Thyroid gland (tissue), 4 donors: ENCODE measurements around the gene EZR. TPM values are rescaled to one million over a fixed set of nuclear protein-coding genes. Genes with fewer than 3 reads are reported as not detected.
A peak's percentile ranks its signal among the peaks of the same experiment; 100 is the strongest.

ENCODE experiments used
- DNase-seq, 2 donors: peaks; one replicate each; pipeline ENCODE4 v3.0.0-alpha.2; 2019
- H3K27ac ChIP-seq, 3 donors: fragments of 200-600 bp; sonication (generic); 1 replicate in 2 of 3; 2 replicates in 1 of 3; pipeline ENCODE4 v1.5.1; 2016 to 2019; ENCODE audit warnings: mild to moderate bottlenecking in 1 of 3, moderate library complexity in 1 of 3
- H3K27me3 ChIP-seq: fragments of 200-600 bp; sonication (generic); one replicate; pipeline ENCODE4 v1.5.1; 2019
- H3K36me3 ChIP-seq, 2 donors: fragments of 200-600 bp; sonication (generic); one replicate each; pipeline ENCODE4 v1.5.1; 2016 to 2019
- H3K4me1 ChIP-seq, 2 donors: fragments of 200-600 bp; sonication (generic); one replicate each; pipeline ENCODE4 v1.5.1; 2017 to 2019
- H3K4me3 ChIP-seq, 3 donors: fragments of 200-600 bp; sonication (generic); replicated peaks in 1 of 3; 1 replicate in 2 of 3; 2 replicates in 1 of 3; pipeline ENCODE4 v1.5.1; 2016; ENCODE audit warnings: mild to moderate bottlenecking in 1 of 3
- H3K9me3 ChIP-seq: fragments of 200-600 bp; sonication (generic); one replicate; pipeline ENCODE4 v1.5.1; 2017
- POLR2A ChIP-seq, 2 donors: fragments of 450-650 bp; IDR thresholded peaks; one replicate each; pipeline ENCODE4 v1.6.1; 2017; ENCODE audit warnings: antibody characterized with exemption in 2 of 2, mild to moderate bottlenecking in 2 of 2, moderate library complexity in 1 of 2
- WGBS, 2 donors: methylation state at CpG; one replicate each; pipeline ENCODE4 v1.1.5; 2017; 5-methylcytosine and 5-hydroxymethylcytosine counted together
- intact Hi-C: fragments of 100-400 bp; cut with DNase I; formaldehyde crosslinking; loops from one replicate; pipeline ENCODE4 v1.15.1; 2023
- total RNA-seq, 4 donors: library from RNA; depleted of rRNA; stranded (reverse); fragments of >200 nt; gene quantifications; one replicate each; pipeline ENCODE4 v1.2.3, GENCODE V29; 2016
- TF ChIP-seq, protein P1 (sequence below), 6 experiments: fragments of 200-600 bp in 3 of 6; fragments of 450-650 bp in 3 of 6; sonication (generic) in 3 of 6; IDR thresholded peaks; one replicate each; pipeline ENCODE4 v1.5.1; 2016 to 2019; ENCODE audit warnings: antibody characterized with exemption in 6 of 6, mild to moderate bottlenecking in 2 of 6, inconsistent platforms in 1 of 6, moderate library complexity in 1 of 6

The EZR gene
- total RNA-seq, 4 donors from 2014 or later = 221 to 412 (median 339) TPM

DNA sequence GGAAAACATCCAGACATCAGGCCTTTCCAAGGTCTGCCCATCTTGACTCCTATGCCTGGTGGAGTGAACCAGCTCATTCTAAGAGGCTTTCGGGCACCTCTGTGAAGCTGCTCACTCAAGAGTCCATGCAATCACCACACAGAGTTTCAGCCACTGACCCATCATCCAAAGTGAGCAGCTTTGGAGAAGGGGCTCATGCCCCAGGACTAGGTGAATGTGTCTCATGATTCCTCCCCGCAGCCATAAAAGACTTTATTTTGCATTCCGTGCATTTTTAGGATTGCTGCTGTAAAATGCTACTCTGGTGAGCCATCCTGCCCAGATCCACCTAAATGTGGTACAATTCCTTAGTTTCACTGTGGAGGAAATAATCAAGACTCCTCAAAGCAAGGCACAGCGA is 44.5 kb upstream of the EZR start:
- Histone ChIP-seq H3K27ac (no peak overlapping the region), H3K36me3 (no peaks in the 10 kb centered on the region), H3K4me1 (peaks cover 27 to 29% of the 10 kb centered on the region in 2 donors), H3K4me3 (no peak overlapping the region), H3K27me3 (no peaks in the 10 kb centered on the region), H3K9me3 (no peaks in the 10 kb centered on the region)
- WGBS, 2 donors = 72 to 81% methylated on average over 4 of the region's 4 CpGs
- intact Hi-C loops = loop anchor here (10.0 kb wide), 1 partner anchor 159 kb away; no protein-coding TSS in a partner anchor
- TF ChIP-seq, protein P1, sequence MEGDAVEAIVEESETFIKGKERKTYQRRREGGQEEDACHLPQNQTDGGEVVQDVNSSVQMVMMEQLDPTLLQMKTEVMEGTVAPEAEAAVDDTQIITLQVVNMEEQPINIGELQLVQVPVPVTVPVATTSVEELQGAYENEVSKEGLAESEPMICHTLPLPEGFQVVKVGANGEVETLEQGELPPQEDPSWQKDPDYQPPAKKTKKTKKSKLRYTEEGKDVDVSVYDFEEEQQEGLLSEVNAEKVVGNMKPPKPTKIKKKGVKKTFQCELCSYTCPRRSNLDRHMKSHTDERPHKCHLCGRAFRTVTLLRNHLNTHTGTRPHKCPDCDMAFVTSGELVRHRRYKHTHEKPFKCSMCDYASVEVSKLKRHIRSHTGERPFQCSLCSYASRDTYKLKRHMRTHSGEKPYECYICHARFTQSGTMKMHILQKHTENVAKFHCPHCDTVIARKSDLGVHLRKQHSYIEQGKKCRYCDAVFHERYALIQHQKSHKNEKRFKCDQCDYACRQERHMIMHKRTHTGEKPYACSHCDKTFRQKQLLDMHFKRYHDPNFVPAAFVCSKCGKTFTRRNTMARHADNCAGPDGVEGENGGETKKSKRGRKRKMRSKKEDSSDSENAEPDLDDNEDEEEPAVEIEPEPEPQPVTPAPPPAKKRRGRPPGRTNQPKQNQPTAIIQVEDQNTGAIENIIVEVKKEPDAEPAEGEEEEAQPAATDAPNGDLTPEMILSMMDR (IDR thresholded peaks at IDR 0.05) = no peak
- no peak for TF ChIP-seq POLR2A (IDR thresholded peaks at IDR 0.05)
- DNase-seq = peak; percentile 33 to 42

- no peaks in the 10 kb centered on the region for H3K27me3 ChIP-seq
- no peaks in the 10 kb centered on the region for H3K36me3 ChIP-seq
- TF ChIP-seq POLR2A (IDR thresholded peaks at IDR 0.05) = no peak
- TF ChIP-seq, protein P1 (IDR thresholded peaks at IDR 0.05) = no peak
- H3K27ac ChIP-seq = no peak overlapping the region
- peaks cover 26 to 27% of the 10 kb centered on the region in 2 donors for H3K4me1 ChIP-seq
- no peaks in the 10 kb centered on the region for H3K9me3 ChIP-seq
- DNase-seq = no peak
- no peak overlapping the region for H3K4me3 ChIP-seq
- intact Hi-C loops = loop anchor here (10.0 kb wide), 1 partner anchor 157 kb away; no protein-coding TSS in a partner anchor
- 84 to 92% methylated on average over 4 of the region's 4 CpGs for WGBS, 2 donors
These were observed 42.7 kb upstream of the EZR start for GRCh38 chr6:158861686-158862381.

GRCh38 chr6:158860279-158860865 is 41.2 kb upstream of the EZR start:
- WGBS, 2 donors = 93 to 96% methylated on average over 6 of the region's 6 CpGs
- Histone ChIP-seq H3K4me1 (peaks cover 18 to 23% of the 10 kb centered on the region in 2 donors), H3K27ac (no peak overlapping the region), H3K9me3 (no peaks in the 10 kb centered on the region), H3K27me3 (no peaks in the 10 kb centered on the region), H3K36me3 (no peaks in the 10 kb centered on the region), H3K4me3 (no peak overlapping the region)
- no peak for DNase-seq
- intact Hi-C loops = loop anchor here (10.0 kb wide), 1 partner anchor 156 kb away; no protein-coding TSS in a partner anchor
- TF ChIP-seq POLR2A (IDR thresholded peaks at IDR 0.05) = no peak
- TF ChIP-seq, protein P1 (IDR thresholded peaks at IDR 0.05) = no peak

GRCh38 chr6:158856261-158856660 is 37.1 kb upstream of the EZR start:
- Histone ChIP-seq H3K4me3 (no peak overlapping the region), H3K27ac (peak overlapping the region in 2 of 3 donors; percentile 21 to 70), H3K27me3 (no peaks in the 10 kb centered on the region), H3K36me3 (no peaks in the 10 kb centered on the region), H3K9me3 (no peaks in the 10 kb centered on the region), H3K4me1 (peaks cover 28 to 44% of the 10 kb centered on the region in 2 donors)
- DNase-seq = no peak
- intact Hi-C loops = no loop called here
- TF ChIP-seq, protein P1 (IDR thresholded peaks at IDR 0.05) = no peak
- TF ChIP-seq POLR2A (IDR thresholded peaks at IDR 0.05) = no peak
- 81 to 86% methylated on average over 4 of the region's 4 CpGs for WGBS, 2 donors
